ENCODE measurements around the gene CFAP20DC.

- no peak for TF ChIP-seq CTCF (IDR thresholded peaks at IDR 0.05)
- TF ChIP-seq ZFX (IDR thresholded peaks at IDR 0.05; ENCODE audit: borderline replicate concordance), result no peak
Measured at GRCh38 chr3:58858126-58858525, 191.7 kb downstream of the CFAP20DC start.
